ENCODE results near the gene ANTXR2.
A peak's percentile ranks its signal among the peaks of the same experiment; 100 is the strongest.

- TF ChIP-seq EZH2 (IDR thresholded peaks at IDR 0.05; ENCODE audit: borderline replicate concordance, low read depth, low read length, severe bottlenecking) (no peak), POLR2AphosphoS5 (IDR thresholded peaks at IDR 0.05; ENCODE audit: insufficient read depth, low read depth, low read length) (peak; percentile 57)
These were observed at the start of gene ANTXR2 for GRCh38 chr4:80072744-80073472.

All from endothelial cell of umbilical vein (primary cell).